ENCODE data around the gene WDR86. TPM values are rescaled to one million over a fixed set of nuclear protein-coding genes. Genes with fewer than 3 reads are reported as not detected.

Gene WDR86
- total RNA-seq, 1 donor from 2014 or later = 70.5 TPM

DNA sequence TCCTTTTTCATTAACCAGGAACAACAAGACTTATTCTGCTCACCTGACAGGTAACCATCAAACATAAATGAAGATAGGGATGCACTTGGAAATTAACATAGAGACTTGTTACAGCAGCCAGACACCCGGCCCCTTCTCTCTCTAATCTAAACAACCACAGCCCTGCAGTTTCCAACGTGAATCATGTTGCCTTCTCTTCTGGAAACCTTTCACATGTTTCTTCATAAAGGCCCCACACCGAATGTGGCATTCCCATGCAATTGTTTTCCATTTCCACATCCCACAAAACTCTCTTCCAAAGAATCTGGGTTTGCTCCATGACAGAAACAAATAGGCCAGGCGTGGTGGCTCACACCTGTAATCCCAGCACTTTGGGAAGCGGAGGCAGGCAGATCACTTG is 15.0 kb upstream of the WDR86 start:
- Mint-ChIP-seq H3K36me3 (ENCODE audit: unreplicated experiment) (peaks cover 12% of the 10 kb centered on the region), H3K27me3 (ENCODE audit: unreplicated experiment) (peaks cover 4% of the 10 kb centered on the region), H3K4me3 (ENCODE audit: unreplicated experiment) (no peak overlapping the region), H3K4me1 (ENCODE audit: low read depth, unreplicated experiment) (peaks cover 3% of the 10 kb centered on the region), H3K9me3 (ENCODE audit: unreplicated experiment) (peaks cover 6% of the 10 kb centered on the region), H3K27ac (ENCODE audit: unreplicated experiment) (no peak overlapping the region)
- DNase-seq = no peak
- no peak for TF ChIP-seq CTCF (IDR thresholded peaks at IDR 0.05; ENCODE audit: partially characterized antibody, unreplicated experiment)

DNA sequence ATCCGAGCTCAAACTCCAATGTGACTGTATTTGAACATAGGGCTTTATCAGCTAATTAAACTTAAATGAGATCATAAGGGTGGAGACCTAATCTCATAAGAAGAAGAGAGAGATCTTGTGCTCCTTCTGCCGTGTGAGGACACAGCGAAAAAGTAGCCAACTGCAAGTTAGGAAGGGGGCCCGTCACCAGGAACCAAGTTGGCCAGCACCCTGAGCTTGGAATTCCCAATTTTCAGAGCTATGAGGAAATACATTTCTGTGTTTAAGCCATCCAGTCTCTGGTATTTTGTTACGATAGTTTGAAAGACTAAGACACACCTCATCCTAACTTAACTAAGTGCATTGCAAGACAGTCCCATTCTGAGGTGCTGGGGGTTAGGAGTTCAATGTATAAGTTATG is 14.1 kb upstream of the WDR86 start:
- Mint-ChIP-seq H3K27ac (ENCODE audit: unreplicated experiment) (no peak overlapping the region), H3K27me3 (ENCODE audit: unreplicated experiment) (peaks cover 4% of the 10 kb centered on the region), H3K4me3 (ENCODE audit: unreplicated experiment) (no peak overlapping the region), H3K9me3 (ENCODE audit: unreplicated experiment) (peaks cover 4% of the 10 kb centered on the region), H3K4me1 (ENCODE audit: low read depth, unreplicated experiment) (peaks cover 3% of the 10 kb centered on the region), H3K36me3 (ENCODE audit: unreplicated experiment) (peaks cover 12% of the 10 kb centered on the region)
- TF ChIP-seq CTCF (IDR thresholded peaks at IDR 0.05; ENCODE audit: partially characterized antibody, unreplicated experiment) = no peak
- DNase-seq = no peak

DNA sequence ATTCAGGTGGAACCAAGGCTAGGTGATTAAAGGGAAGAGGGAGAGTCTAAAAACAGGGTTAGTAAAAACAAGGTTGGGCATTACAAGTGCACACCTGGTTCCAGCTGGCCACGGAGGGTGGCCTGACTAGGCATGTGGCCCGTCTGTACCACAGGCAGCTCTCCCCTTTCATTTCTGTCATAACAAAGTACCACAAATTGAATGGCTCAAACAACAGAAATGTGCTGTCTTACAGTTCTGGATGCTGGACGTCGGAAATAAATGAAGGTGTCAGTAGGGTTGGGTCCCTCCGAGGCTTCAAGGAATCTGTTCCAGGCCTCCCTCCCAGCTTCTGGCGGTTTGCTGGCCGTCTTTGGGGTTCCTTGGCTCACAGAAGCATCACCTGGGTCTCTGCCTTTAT is 13.4 kb upstream of the WDR86 start:
- H3K9me3 Mint-ChIP-seq (ENCODE audit: unreplicated experiment) = peaks cover 4% of the 10 kb centered on the region
- peaks cover 4% of the 10 kb centered on the region for H3K27me3 Mint-ChIP-seq (ENCODE audit: unreplicated experiment)
- no peak overlapping the region for H3K27ac Mint-ChIP-seq (ENCODE audit: unreplicated experiment)
- no peak for DNase-seq
- H3K36me3 Mint-ChIP-seq (ENCODE audit: unreplicated experiment) = peaks cover 12% of the 10 kb centered on the region
- TF ChIP-seq CTCF (IDR thresholded peaks at IDR 0.05; ENCODE audit: partially characterized antibody, unreplicated experiment) = no peak
- H3K4me1 Mint-ChIP-seq (ENCODE audit: low read depth, unreplicated experiment) = no peaks in the 10 kb centered on the region
- no peak overlapping the region for H3K4me3 Mint-ChIP-seq (ENCODE audit: unreplicated experiment)

GRCh38 chr7:151422212-151422611 is 12.4 kb upstream of the WDR86 start:
- TF ChIP-seq CTCF (IDR thresholded peaks at IDR 0.05; ENCODE audit: partially characterized antibody, unreplicated experiment) = no peak

GRCh38 chr7:151420144-151420543 is 10.3 kb upstream of the WDR86 start:
- no peak for DNase-seq
- peaks cover 4% of the 10 kb centered on the region for H3K27me3 Mint-ChIP-seq (ENCODE audit: unreplicated experiment)
- H3K9me3 Mint-ChIP-seq (ENCODE audit: unreplicated experiment) = peaks cover 6% of the 10 kb centered on the region
- H3K4me3 Mint-ChIP-seq (ENCODE audit: unreplicated experiment) = no peak overlapping the region
- TF ChIP-seq CTCF (IDR thresholded peaks at IDR 0.05; ENCODE audit: partially characterized antibody, unreplicated experiment) = no peak
- H3K36me3 Mint-ChIP-seq (ENCODE audit: unreplicated experiment) = peaks cover 12% of the 10 kb centered on the region
- H3K4me1 Mint-ChIP-seq (ENCODE audit: low read depth, unreplicated experiment) = no peaks in the 10 kb centered on the region
- H3K27ac Mint-ChIP-seq (ENCODE audit: unreplicated experiment) = no peak overlapping the region

More at GRCh38 chr7:151422212-151422611, 12.4 kb upstream of the WDR86 start:
- Mint-ChIP-seq H3K4me3 (ENCODE audit: unreplicated experiment) (no peak overlapping the region), H3K27me3 (ENCODE audit: unreplicated experiment) (peaks cover 4% of the 10 kb centered on the region), H3K9me3 (ENCODE audit: unreplicated experiment) (peaks cover 4% of the 10 kb centered on the region), H3K4me1 (ENCODE audit: low read depth, unreplicated experiment) (no peaks in the 10 kb centered on the region), H3K36me3 (ENCODE audit: unreplicated experiment) (peaks cover 12% of the 10 kb centered on the region), H3K27ac (ENCODE audit: unreplicated experiment) (no peak overlapping the region)
- DNase-seq = no peak

Data from glutamatergic neuron (in vitro differentiated cells).